Kidney (tissue), 14 donors: ENCODE measurements around the gene TGFBR3. TPM values are rescaled to one million over a fixed set of nuclear protein-coding genes. Genes with fewer than 3 reads are reported as not detected.
A peak's percentile ranks its signal among the peaks of the same experiment; 100 is the strongest.

Source experiments
- DNase-seq, 5 donors: peaks; one replicate each; pipeline ENCODE4 v3.0.0-alpha.2; 2013 to 2020
- FAIRE-seq: peaks from 2 replicates; lab custom pipeline; 2012; peaks lifted over from hg19 to GRCh38; lab: Jason Lieb, UNC
- H3K27ac ChIP-seq, 2 donors: one replicate each; pipeline ENCODE4 v1.7.0; 2013; ENCODE audit warnings: low read depth in 2 of 2, low read length in 2 of 2, inconsistent platforms in 1 of 2
- H3K27me3 ChIP-seq: one replicate; pipeline ENCODE4 v1.7.1; 2013; ENCODE audit warnings: low read length, inconsistent platforms; ENCODE audit not compliant: control insufficient read depth, insufficient read depth
- H3K36me3 ChIP-seq, 3 donors: one replicate each; pipeline versions ENCODE4 v1.7.0 to v1.7.1; 2013; ENCODE audit warnings: low read length in 3 of 3, control low read depth in 1 of 3, inconsistent platforms in 1 of 3; ENCODE audit not compliant: insufficient read depth in 3 of 3, control insufficient read depth in 2 of 3
- H3K4me1 ChIP-seq, 3 donors: one replicate each; pipeline versions ENCODE4 v1.7.0 to v1.7.1; 2013; ENCODE audit warnings: low read length in 3 of 3, inconsistent platforms in 1 of 3, low read depth in 1 of 3; ENCODE audit not compliant: control insufficient read depth in 2 of 3, insufficient read depth in 2 of 3
- H3K4me3 ChIP-seq, 3 donors: one replicate each; pipeline versions ENCODE4 v1.7.0 to v1.8.1; 2013; ENCODE audit warnings: low read length in 3 of 3, control low read depth in 1 of 3, inconsistent platforms in 1 of 3
- H3K9ac ChIP-seq, 3 donors: one replicate each; pipeline versions ENCODE4 v1.7.0 to v1.7.1; 2013; ENCODE audit warnings: low read length in 3 of 3, control low read depth in 1 of 3, inconsistent platforms in 1 of 3
- H3K9me3 ChIP-seq, 3 donors: one replicate each; pipeline versions ENCODE4 v1.7.0 to v1.7.1; 2013; ENCODE audit warnings: low read length in 3 of 3, control low read depth in 1 of 3, inconsistent platforms in 1 of 3; ENCODE audit not compliant: control insufficient read depth in 2 of 3, insufficient read depth in 1 of 3
- intact Hi-C: fragments of 100-400 bp; cut with DNase I; formaldehyde crosslinking; loops from one replicate; pipeline ENCODE4 v1.11.1; 2022
- polyA plus RNA-seq: library from polyadenylated mRNA; stranded (reverse); fragments of 350-450 nt; fragmentation: Illumina TruSeq; extraction: RNeasy Lipid Tissue Mini Kit (QIAGEN cat#74804); gene quantifications from one replicate; pipeline ENCODE4 v1.2.3, GENCODE V29; 2014; ENCODE audit warnings: low read depth, low replicate concordance; ENCODE audit not compliant: insufficient read depth
- total RNA-seq: library from RNA; stranded (reverse); fragmentation: NEBNext Ultra II Directional; extraction: Animal tissue kit (Norgen Biotek cat#: 25700); gene quantifications from one replicate; pipeline ENCODE4 v1.2.1, GENCODE V29; 2021
- TF ChIP-seq, protein P1 (sequence below): IDR thresholded peaks from 3 replicates; pipeline ENCODE4 v1.5.1; 2012; ENCODE audit warnings: mild to moderate bottlenecking, moderate library complexity, borderline replicate concordance; ENCODE audit not compliant: insufficient read depth; ENCODE audit errors: extremely low read depth
- donor health status: control.
- donor health status: control.
- donor health status: control.
- donor health status: control.
- donor health status: control.
- donor health status: DM: yes; HTN: yes; CAD: no.
- donor health status: Normal renal cell carcinoma (clear cell type).

Gene TGFBR3
- total and polyA plus RNA-seq, 2 donors from 2014 or later = 15.8 to 57.9 TPM

DNA sequence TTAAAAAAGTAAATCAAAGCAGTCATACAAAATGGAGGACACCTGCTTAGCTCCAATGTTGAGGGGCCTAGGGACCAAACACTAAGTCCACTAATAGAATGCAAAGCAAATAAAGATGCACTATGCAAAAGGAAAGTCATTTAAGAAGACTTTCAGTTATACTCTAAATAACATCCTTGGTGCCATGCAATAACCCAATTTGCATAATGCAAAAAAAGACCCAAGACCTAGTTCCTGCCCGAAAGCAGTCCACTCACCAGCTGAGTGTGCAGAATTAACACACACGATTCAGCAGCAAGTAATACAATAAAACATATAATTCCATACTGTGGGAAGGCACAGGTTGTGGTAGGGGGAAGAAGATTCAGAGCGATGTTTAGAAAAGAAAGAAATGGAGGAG is 101.8 kb downstream of the TGFBR3 start:
- H3K27ac ChIP-seq = peak overlapping the region in 1 of 2 donors; percentile 42
- H3K9ac ChIP-seq = no peak overlapping the region
- no peak overlapping the region for H3K4me3 ChIP-seq
- H3K27me3 ChIP-seq = no peaks in the 10 kb centered on the region
- FAIRE-seq (no peak), DNase-seq (no peak)
- intact Hi-C loops = no loop called here
- H3K36me3 ChIP-seq = peaks cover 0 to 2% (median 0%) of the 10 kb centered on the region in 3 donors
- H3K4me1 ChIP-seq = peaks cover 4 to 18% (median 13%) of the 10 kb centered on the region in 3 donors
- TF ChIP-seq, protein P1, sequence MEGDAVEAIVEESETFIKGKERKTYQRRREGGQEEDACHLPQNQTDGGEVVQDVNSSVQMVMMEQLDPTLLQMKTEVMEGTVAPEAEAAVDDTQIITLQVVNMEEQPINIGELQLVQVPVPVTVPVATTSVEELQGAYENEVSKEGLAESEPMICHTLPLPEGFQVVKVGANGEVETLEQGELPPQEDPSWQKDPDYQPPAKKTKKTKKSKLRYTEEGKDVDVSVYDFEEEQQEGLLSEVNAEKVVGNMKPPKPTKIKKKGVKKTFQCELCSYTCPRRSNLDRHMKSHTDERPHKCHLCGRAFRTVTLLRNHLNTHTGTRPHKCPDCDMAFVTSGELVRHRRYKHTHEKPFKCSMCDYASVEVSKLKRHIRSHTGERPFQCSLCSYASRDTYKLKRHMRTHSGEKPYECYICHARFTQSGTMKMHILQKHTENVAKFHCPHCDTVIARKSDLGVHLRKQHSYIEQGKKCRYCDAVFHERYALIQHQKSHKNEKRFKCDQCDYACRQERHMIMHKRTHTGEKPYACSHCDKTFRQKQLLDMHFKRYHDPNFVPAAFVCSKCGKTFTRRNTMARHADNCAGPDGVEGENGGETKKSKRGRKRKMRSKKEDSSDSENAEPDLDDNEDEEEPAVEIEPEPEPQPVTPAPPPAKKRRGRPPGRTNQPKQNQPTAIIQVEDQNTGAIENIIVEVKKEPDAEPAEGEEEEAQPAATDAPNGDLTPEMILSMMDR = no peak
- H3K9me3 ChIP-seq = no peaks in the 10 kb centered on the region

DNA sequence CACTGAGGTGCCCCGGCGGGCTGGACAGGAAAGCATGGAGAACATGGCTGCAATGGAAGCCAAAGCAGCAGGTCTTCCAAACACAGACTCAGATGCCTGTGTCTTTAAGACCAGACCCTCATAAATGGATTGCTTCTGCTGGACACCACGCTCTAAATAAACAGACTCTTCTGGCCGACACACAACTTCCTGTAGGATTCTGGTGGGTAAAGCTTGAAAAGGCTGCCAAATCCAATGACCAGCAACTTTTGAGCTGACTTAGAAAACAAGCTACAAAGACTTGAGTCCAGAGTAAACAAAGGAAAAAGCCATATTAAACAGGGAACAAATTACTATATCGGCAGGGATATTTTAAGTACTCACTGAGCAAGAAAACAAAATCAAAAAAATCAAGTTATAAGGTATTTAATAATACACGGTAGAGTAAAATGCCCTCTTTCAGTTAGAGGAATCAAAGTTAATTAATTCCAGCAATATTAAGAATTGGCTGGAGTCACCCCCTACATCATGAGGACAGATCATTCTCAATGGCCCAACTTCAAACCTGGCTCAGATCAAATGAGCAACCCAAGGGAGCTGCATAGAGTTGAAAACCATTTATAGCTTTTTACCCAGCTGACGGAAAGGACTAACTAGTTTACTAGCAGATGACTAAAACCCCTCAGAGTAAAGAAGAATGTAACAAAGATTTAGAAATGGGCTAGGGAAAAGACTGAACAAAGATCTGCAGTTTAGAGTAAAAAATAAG is 102.4 kb downstream of the TGFBR3 start:
- TF ChIP-seq, protein P1 = no peak
- peaks cover 4 to 18% (median 13%) of the 10 kb centered on the region in 3 donors for H3K4me1 ChIP-seq
- H3K4me3 ChIP-seq = no peak overlapping the region
- peak in 2 of 5 donors; percentile 42 to 78 for DNase-seq
- H3K9ac ChIP-seq = no peak overlapping the region
- no peaks in the 10 kb centered on the region for H3K27me3 ChIP-seq
- FAIRE-seq = no peak
- H3K27ac ChIP-seq = no peak overlapping the region
- peaks cover 0 to 2% (median 0%) of the 10 kb centered on the region in 3 donors for H3K36me3 ChIP-seq
- H3K9me3 ChIP-seq = no peaks in the 10 kb centered on the region
- intact Hi-C loops = no loop called here

GRCh38 chr1:91781901-91782622 is 103.9 kb downstream of the TGFBR3 start:
- Histone ChIP-seq H3K36me3 (peaks cover 0 to 2% (median 0%) of the 10 kb centered on the region in 3 donors), H3K27me3 (no peaks in the 10 kb centered on the region), H3K27ac (peak overlapping the region in 1 of 2 donors; percentile 32), H3K4me3 (no peak overlapping the region), H3K9ac (no peak overlapping the region), H3K4me1 (peaks cover 4 to 15% (median 10%) of the 10 kb centered on the region in 3 donors), H3K9me3 (no peaks in the 10 kb centered on the region)
- TF ChIP-seq, protein P1 = no peak
- intact Hi-C loops = no loop called here
- no peak for DNase-seq
- no peak for FAIRE-seq
